ENCODE results near the gene EYA3.

EYA3 gene

GRCh38 chr1:28111157-28111556, 22.7 kb upstream of the EYA3 start:
- TF ChIP-seq POLR2AphosphoS5 (IDR thresholded peaks at IDR 0.05; ENCODE audit: low read depth, low read length) (no peak), POLR2A (IDR thresholded peaks at IDR 0.05; ENCODE audit: low read depth, low read length) (no peak), TAF1 (IDR thresholded peaks at IDR 0.05; ENCODE audit: borderline replicate concordance, low read depth, low read length) (no peak)
- DNase-seq (ENCODE audit: insufficient read length) (no peak), FAIRE-seq (no peak)

- no peak for DNase-seq (ENCODE audit: insufficient read length)
- no peak for FAIRE-seq
- no peak for TF ChIP-seq POLR2AphosphoS5 (IDR thresholded peaks at IDR 0.05; ENCODE audit: low read depth, low read length)
- TF ChIP-seq POLR2A (IDR thresholded peaks at IDR 0.05; ENCODE audit: low read depth, low read length) = no peak
- no peak for TF ChIP-seq TAF1 (IDR thresholded peaks at IDR 0.05; ENCODE audit: borderline replicate concordance, low read depth, low read length)
Measured at GRCh38 chr1:28110555-28110954, 22.1 kb upstream of the EYA3 start.

GRCh38 chr1:28109639-28110038, 21.2 kb upstream of the EYA3 start:
- FAIRE-seq (no peak), DNase-seq (ENCODE audit: insufficient read length) (no peak)
- TF ChIP-seq TAF1 (IDR thresholded peaks at IDR 0.05; ENCODE audit: borderline replicate concordance, low read depth, low read length) (no peak), POLR2AphosphoS5 (IDR thresholded peaks at IDR 0.05; ENCODE audit: low read depth, low read length) (no peak)

- no peak for TF ChIP-seq POLR2AphosphoS5 (IDR thresholded peaks at IDR 0.05; ENCODE audit: low read depth, low read length)
- TF ChIP-seq TAF1 (IDR thresholded peaks at IDR 0.05; ENCODE audit: borderline replicate concordance, low read depth, low read length) = no peak
- TF ChIP-seq POLR2A (IDR thresholded peaks at IDR 0.05; ENCODE audit: low read depth, low read length) = no peak
- DNase-seq (ENCODE audit: insufficient read length) = no peak
- FAIRE-seq = no peak
Measured at GRCh38 chr1:28108001-28108400, 19.6 kb upstream of the EYA3 start.

GRCh38 chr1:28104866-28105467, 16.6 kb upstream of the EYA3 start:
- FAIRE-seq = no peak

GRCh38 chr1:28102189-28102588, 13.8 kb upstream of the EYA3 start:
- FAIRE-seq (no peak), DNase-seq (ENCODE audit: insufficient read length) (no peak)
- TF ChIP-seq POLR2AphosphoS5 (IDR thresholded peaks at IDR 0.05; ENCODE audit: low read depth, low read length) (no peak), POLR2A (IDR thresholded peaks at IDR 0.05; ENCODE audit: low read depth, low read length) (no peak), TAF1 (IDR thresholded peaks at IDR 0.05; ENCODE audit: borderline replicate concordance, low read depth, low read length) (no peak)

More at GRCh38 chr1:28104866-28105467, 16.6 kb upstream of the EYA3 start:
- no peak for DNase-seq (ENCODE audit: insufficient read length)
- no peak for TF ChIP-seq POLR2AphosphoS5 (IDR thresholded peaks at IDR 0.05; ENCODE audit: low read depth, low read length)
- no peak for TF ChIP-seq POLR2A (IDR thresholded peaks at IDR 0.05; ENCODE audit: low read depth, low read length)
- no peak for TF ChIP-seq TAF1 (IDR thresholded peaks at IDR 0.05; ENCODE audit: borderline replicate concordance, low read depth, low read length)

- FAIRE-seq (no peak), DNase-seq (ENCODE audit: insufficient read length) (no peak)
- no peak for TF ChIP-seq POLR2AphosphoS5 (IDR thresholded peaks at IDR 0.05; ENCODE audit: low read depth, low read length)
- no peak for TF ChIP-seq TAF1 (IDR thresholded peaks at IDR 0.05; ENCODE audit: borderline replicate concordance, low read depth, low read length)
- TF ChIP-seq POLR2A (IDR thresholded peaks at IDR 0.05; ENCODE audit: low read depth, low read length) = no peak
Measured at GRCh38 chr1:28099050-28099769, 10.8 kb upstream of the EYA3 start.

GRCh38 chr1:28097100-28097472, 8.7 kb upstream of the EYA3 start:
- DNase-seq (ENCODE audit: insufficient read length) (no peak), FAIRE-seq (no peak)
- TF ChIP-seq POLR2AphosphoS5 (IDR thresholded peaks at IDR 0.05; ENCODE audit: low read depth, low read length) = no peak
- no peak for TF ChIP-seq POLR2A (IDR thresholded peaks at IDR 0.05; ENCODE audit: low read depth, low read length)
- TF ChIP-seq TAF1 (IDR thresholded peaks at IDR 0.05; ENCODE audit: borderline replicate concordance, low read depth, low read length) = no peak

GRCh38 chr1:28096210-28097099, 8.0 kb upstream of the EYA3 start:
- FAIRE-seq (no peak), DNase-seq (ENCODE audit: insufficient read length) (no peak)
- TF ChIP-seq POLR2AphosphoS5 (IDR thresholded peaks at IDR 0.05; ENCODE audit: low read depth, low read length) = no peak
- no peak for TF ChIP-seq POLR2A (IDR thresholded peaks at IDR 0.05; ENCODE audit: low read depth, low read length)
- no peak for TF ChIP-seq TAF1 (IDR thresholded peaks at IDR 0.05; ENCODE audit: borderline replicate concordance, low read depth, low read length)

GRCh38 chr1:28091043-28091781, 2.8 kb upstream of the EYA3 start:
- DNase-seq (ENCODE audit: insufficient read length) (no peak), FAIRE-seq (peak; percentile 77)
- TF ChIP-seq POLR2AphosphoS5 (IDR thresholded peaks at IDR 0.05; ENCODE audit: low read depth, low read length) (no peak), POLR2A (IDR thresholded peaks at IDR 0.05; ENCODE audit: low read depth, low read length) (no peak), TAF1 (IDR thresholded peaks at IDR 0.05; ENCODE audit: borderline replicate concordance, low read depth, low read length) (no peak)

GRCh38 chr1:28087614-28088167, 719 bp downstream of the EYA3 start:
- FAIRE-seq (peak; percentile 75), DNase-seq (ENCODE audit: insufficient read length) (no peak)
- TF ChIP-seq TAF1 (IDR thresholded peaks at IDR 0.05; ENCODE audit: borderline replicate concordance, low read depth, low read length) (no peak), POLR2A (IDR thresholded peaks at IDR 0.05; ENCODE audit: low read depth, low read length) (no peak), POLR2AphosphoS5 (IDR thresholded peaks at IDR 0.05; ENCODE audit: low read depth, low read length) (no peak)
